SK-N-SH treated with all-trans-retinoic acid at 6 μM for 48 hours (cell line): ENCODE data around the gene PRR5.

Experiments used
- ATAC-seq: fragments of 200-7000 bp; cut with Tn5 transposase; 3 replicates; pipeline ENCODE4 v1.9.1; 2020; ENCODE audit warnings: mild to moderate bottlenecking, moderate library complexity
- ARNTL ChIP-seq: fragments of 450-650 bp; formaldehyde crosslinking; IDR thresholded peaks from 2 replicates; pipeline ENCODE4 v1.5.0; 2020; ENCODE audit warnings: low read depth, mild to moderate bottlenecking, moderate library complexity, borderline replicate concordance
- BACH2 ChIP-seq: fragments of 250-450 bp; sonication (Bioruptor Pico); IDR thresholded peaks from 2 replicates; pipeline ENCODE4 v1.9.0; 2021; ENCODE audit warnings: mild to moderate bottlenecking, borderline replicate concordance
- CREB5 ChIP-seq: fragments of 250-450 bp; sonication (Bioruptor Pico); IDR thresholded peaks from 2 replicates; pipeline ENCODE4 v1.5.1; 2020; ENCODE audit warnings: low read depth, mild to moderate bottlenecking, moderate library complexity
- CSDC2 ChIP-seq: fragments of 250-450 bp; sonication (Bioruptor Pico); IDR thresholded peaks from 2 replicates; pipeline ENCODE4 v1.5.0; 2020; ENCODE audit warnings: mild to moderate bottlenecking, moderate library complexity
- ESRRG ChIP-seq: fragments of 250-450 bp; sonication (Bioruptor Pico); IDR thresholded peaks from 2 replicates; pipeline ENCODE4 v1.6.1; 2021; ENCODE audit warnings: mild to moderate bottlenecking
- GLIS3 ChIP-seq: fragments of 250-450 bp; sonication (Bioruptor Pico); IDR thresholded peaks from 2 replicates; pipeline ENCODE4 v1.5.0; 2020; ENCODE audit warnings: mild to moderate bottlenecking, moderate library complexity
- ISL1 ChIP-seq: fragments of 250-450 bp; sonication (Bioruptor Pico); IDR thresholded peaks from 2 replicates; pipeline ENCODE4 v2.1.2; 2022; ENCODE audit warnings: mild to moderate bottlenecking, moderate library complexity
- POU6F1 ChIP-seq: fragments of 250-450 bp; sonication (Bioruptor Pico); IDR thresholded peaks from 2 replicates; pipeline ENCODE4 v1.8.0; 2021; ENCODE audit warnings: low read depth, mild to moderate bottlenecking, moderate library complexity, borderline replicate concordance
- RARB ChIP-seq: fragments of 250-450 bp; sonication (Bioruptor Pico); IDR thresholded peaks from 2 replicates; pipeline ENCODE4 v1.8.0; 2021; ENCODE audit warnings: mild to moderate bottlenecking, moderate library complexity
- SNAI2 ChIP-seq: fragments of 250-450 bp; sonication (Bioruptor Pico); IDR thresholded peaks from 2 replicates; pipeline ENCODE4 v1.5.0; 2020; ENCODE audit warnings: mild to moderate bottlenecking, moderate library complexity
- TOX ChIP-seq: fragments of 250-450 bp; sonication (Bioruptor Pico); IDR thresholded peaks from 2 replicates; pipeline ENCODE4 v1.8.0; 2021; ENCODE audit warnings: mild to moderate bottlenecking, moderate library complexity, borderline replicate concordance
- ZC3H10 ChIP-seq: fragments of 250-450 bp; sonication (Bioruptor Pico); IDR thresholded peaks from 2 replicates; pipeline ENCODE4 v1.5.1; 2021; ENCODE audit warnings: mild to moderate bottlenecking, moderate library complexity
- ZFP3 ChIP-seq: fragments of 250-450 bp; sonication (Bioruptor Pico); IDR thresholded peaks from 2 replicates; pipeline ENCODE4 v1.5.0; 2020; ENCODE audit warnings: mild to moderate bottlenecking, moderate library complexity
- ZNF8 ChIP-seq: fragments of 450-650 bp; formaldehyde crosslinking; IDR thresholded peaks from 2 replicates; pipeline ENCODE4 v1.5.0; 2020; ENCODE audit warnings: mild to moderate bottlenecking, moderate library complexity
- TF ChIP-seq, protein P1 (sequence below): fragments of 250-450 bp; sonication (Bioruptor Pico); IDR thresholded peaks from 2 replicates; pipeline ENCODE4 v1.5.1; 2021; ENCODE audit warnings: mild to moderate bottlenecking, moderate library complexity
- TF ChIP-seq, protein P2 (sequence below): fragments of 250-450 bp; sonication (Bioruptor Pico); IDR thresholded peaks from 2 replicates; pipeline ENCODE4 v1.5.0; 2020; ENCODE audit warnings: mild to moderate bottlenecking, moderate library complexity
- TF ChIP-seq, protein P3 (sequence below): fragments of 250-450 bp; sonication (Bioruptor Pico); IDR thresholded peaks from 2 replicates; pipeline ENCODE4 v1.8.0; 2020; ENCODE audit warnings: mild to moderate bottlenecking, moderate library complexity, borderline replicate concordance

The PRR5 gene

GRCh38 chr22:44724416-44724815 lies 22.4 kb downstream of the PRR5 start:
- ATAC-seq: no peak
- TF ChIP-seq, protein P1, sequence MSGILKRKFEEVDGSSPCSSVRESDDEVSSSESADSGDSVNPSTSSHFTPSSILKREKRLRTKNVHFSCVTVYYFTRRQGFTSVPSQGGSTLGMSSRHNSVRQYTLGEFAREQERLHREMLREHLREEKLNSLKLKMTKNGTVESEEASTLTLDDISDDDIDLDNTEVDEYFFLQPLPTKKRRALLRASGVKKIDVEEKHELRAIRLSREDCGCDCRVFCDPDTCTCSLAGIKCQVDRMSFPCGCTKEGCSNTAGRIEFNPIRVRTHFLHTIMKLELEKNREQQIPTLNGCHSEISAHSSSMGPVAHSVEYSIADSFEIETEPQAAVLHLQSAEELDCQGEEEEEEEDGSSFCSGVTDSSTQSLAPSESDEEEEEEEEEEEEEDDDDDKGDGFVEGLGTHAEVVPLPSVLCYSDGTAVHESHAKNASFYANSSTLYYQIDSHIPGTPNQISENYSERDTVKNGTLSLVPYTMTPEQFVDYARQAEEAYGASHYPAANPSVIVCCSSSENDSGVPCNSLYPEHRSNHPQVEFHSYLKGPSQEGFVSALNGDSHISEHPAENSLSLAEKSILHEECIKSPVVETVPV: no peak
- TF ChIP-seq, protein P2, sequence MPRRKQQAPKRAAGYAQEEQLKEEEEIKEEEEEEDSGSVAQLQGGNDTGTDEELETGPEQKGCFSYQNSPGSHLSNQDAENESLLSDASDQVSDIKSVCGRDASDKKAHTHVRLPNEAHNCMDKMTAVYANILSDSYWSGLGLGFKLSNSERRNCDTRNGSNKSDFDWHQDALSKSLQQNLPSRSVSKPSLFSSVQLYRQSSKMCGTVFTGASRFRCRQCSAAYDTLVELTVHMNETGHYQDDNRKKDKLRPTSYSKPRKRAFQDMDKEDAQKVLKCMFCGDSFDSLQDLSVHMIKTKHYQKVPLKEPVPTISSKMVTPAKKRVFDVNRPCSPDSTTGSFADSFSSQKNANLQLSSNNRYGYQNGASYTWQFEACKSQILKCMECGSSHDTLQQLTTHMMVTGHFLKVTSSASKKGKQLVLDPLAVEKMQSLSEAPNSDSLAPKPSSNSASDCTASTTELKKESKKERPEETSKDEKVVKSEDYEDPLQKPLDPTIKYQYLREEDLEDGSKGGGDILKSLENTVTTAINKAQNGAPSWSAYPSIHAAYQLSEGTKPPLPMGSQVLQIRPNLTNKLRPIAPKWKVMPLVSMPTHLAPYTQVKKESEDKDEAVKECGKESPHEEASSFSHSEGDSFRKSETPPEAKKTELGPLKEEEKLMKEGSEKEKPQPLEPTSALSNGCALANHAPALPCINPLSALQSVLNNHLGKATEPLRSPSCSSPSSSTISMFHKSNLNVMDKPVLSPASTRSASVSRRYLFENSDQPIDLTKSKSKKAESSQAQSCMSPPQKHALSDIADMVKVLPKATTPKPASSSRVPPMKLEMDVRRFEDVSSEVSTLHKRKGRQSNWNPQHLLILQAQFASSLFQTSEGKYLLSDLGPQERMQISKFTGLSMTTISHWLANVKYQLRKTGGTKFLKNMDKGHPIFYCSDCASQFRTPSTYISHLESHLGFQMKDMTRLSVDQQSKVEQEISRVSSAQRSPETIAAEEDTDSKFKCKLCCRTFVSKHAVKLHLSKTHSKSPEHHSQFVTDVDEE (CRISPR knock-in tag): no peak
- TF ChIP-seq ZFP3 (no peak), ARNTL (CRISPR knock-in tag) (no peak), GLIS3 (no peak), RARB (CRISPR knock-in tag) (no peak), TOX (CRISPR knock-in tag) (no peak), ISL1 (CRISPR knock-in tag) (no peak)

GRCh38 chr22:44724859-44725258 lies 22.9 kb downstream of the PRR5 start:
- no peak for ATAC-seq

GRCh38 chr22:44726439-44726838 lies 24.4 kb downstream of the PRR5 start:
- no peak for ATAC-seq
- TF ChIP-seq, protein P1: no peak
- TF ChIP-seq ZNF8: no peak
- no peak for TF ChIP-seq CSDC2
- no peak for TF ChIP-seq SNAI2 (CRISPR knock-in tag)
- no peak for TF ChIP-seq ISL1 (CRISPR knock-in tag)
- TF ChIP-seq CREB5 (CRISPR knock-in tag): no peak
- no peak for TF ChIP-seq RARB (CRISPR knock-in tag)
- TF ChIP-seq, protein P3, sequence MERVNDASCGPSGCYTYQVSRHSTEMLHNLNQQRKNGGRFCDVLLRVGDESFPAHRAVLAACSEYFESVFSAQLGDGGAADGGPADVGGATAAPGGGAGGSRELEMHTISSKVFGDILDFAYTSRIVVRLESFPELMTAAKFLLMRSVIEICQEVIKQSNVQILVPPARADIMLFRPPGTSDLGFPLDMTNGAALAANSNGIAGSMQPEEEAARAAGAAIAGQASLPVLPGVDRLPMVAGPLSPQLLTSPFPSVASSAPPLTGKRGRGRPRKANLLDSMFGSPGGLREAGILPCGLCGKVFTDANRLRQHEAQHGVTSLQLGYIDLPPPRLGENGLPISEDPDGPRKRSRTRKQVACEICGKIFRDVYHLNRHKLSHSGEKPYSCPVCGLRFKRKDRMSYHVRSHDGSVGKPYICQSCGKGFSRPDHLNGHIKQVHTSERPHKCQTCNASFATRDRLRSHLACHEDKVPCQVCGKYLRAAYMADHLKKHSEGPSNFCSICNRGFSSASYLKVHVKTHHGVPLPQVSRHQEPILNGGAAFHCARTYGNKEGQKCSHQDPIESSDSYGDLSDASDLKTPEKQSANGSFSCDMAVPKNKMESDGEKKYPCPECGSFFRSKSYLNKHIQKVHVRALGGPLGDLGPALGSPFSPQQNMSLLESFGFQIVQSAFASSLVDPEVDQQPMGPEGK: no peak

More at GRCh38 chr22:44724859-44725258, 22.9 kb downstream of the PRR5 start:
- TF ChIP-seq ESRRG (CRISPR knock-in tag): no peak
- no peak for TF ChIP-seq ISL1 (CRISPR knock-in tag)
- TF ChIP-seq ZC3H10 (CRISPR knock-in tag): no peak
- TF ChIP-seq SNAI2 (CRISPR knock-in tag): no peak
- TF ChIP-seq ARNTL (CRISPR knock-in tag): no peak
- TF ChIP-seq TOX (CRISPR knock-in tag): no peak
- TF ChIP-seq BACH2 (CRISPR knock-in tag): no peak
- TF ChIP-seq, protein P3: no peak
- TF ChIP-seq POU6F1: no peak
- no peak for TF ChIP-seq GLIS3
- TF ChIP-seq CREB5 (CRISPR knock-in tag): no peak
- TF ChIP-seq ZFP3: no peak
- no peak for TF ChIP-seq RARB (CRISPR knock-in tag)
